GM23248 (cell line): ENCODE measurements around the gene UBE2QL1.

Experiments
- EZH2 ChIP-seq: fragments of 200-600 bp; sonication (generic); IDR thresholded peaks from 2 replicates; pipeline ENCODE4 v1.6.1; 2018; ENCODE audit warnings: antibody characterized with exemption, mild to moderate bottlenecking; ENCODE audit not compliant: insufficient read depth, poor library complexity, severe bottlenecking
- EZH2phosphoT487 ChIP-seq: fragments of 200-600 bp; sonication (generic); IDR thresholded peaks from 2 replicates; pipeline ENCODE4 v1.6.1; 2018; ENCODE audit warnings: antibody characterized with exemption, moderate library complexity, mild to moderate bottlenecking, low read depth; ENCODE audit not compliant: insufficient read depth

GRCh38 chr5:6417657-6418056, 31.0 kb upstream of the UBE2QL1 start:
- TF ChIP-seq EZH2 = no peak
- no peak for TF ChIP-seq EZH2phosphoT487
